ENCODE data around the gene AGPAT2.

Gene AGPAT2

GRCh38 chr9:136692185-136693134 lies 5.2 kb upstream of the AGPAT2 start:
- no peak for DNase-seq (ENCODE audit: low read depth)
- H3K4me3 ChIP-seq (ENCODE audit: low read depth, low read length) = no peak overlapping the region
- in situ Hi-C loops (cut with HindIII; ENCODE audit: low sequenced_read_pairs) = no loop called here
- no peak for TF ChIP-seq CTCF (IDR thresholded peaks at IDR 0.05; ENCODE audit: low read depth, low read length, missing control alignments)

GRCh38 chr9:136691316-136692184 lies 4.3 kb upstream of the AGPAT2 start:
- in situ Hi-C loops (cut with HindIII; ENCODE audit: low sequenced_read_pairs) = no loop called here
- no peak for TF ChIP-seq CTCF (IDR thresholded peaks at IDR 0.05; ENCODE audit: low read depth, low read length, missing control alignments)
- DNase-seq (ENCODE audit: low read depth) = no peak
- H3K4me3 ChIP-seq (ENCODE audit: low read depth, low read length) = no peak overlapping the region

GRCh38 chr9:136690806-136691261 lies 3.6 kb upstream of the AGPAT2 start:
- no peak overlapping the region for H3K4me3 ChIP-seq (ENCODE audit: low read depth, low read length)
- in situ Hi-C loops (cut with HindIII; ENCODE audit: low sequenced_read_pairs) = no loop called here
- DNase-seq (ENCODE audit: low read depth) = no peak
- no peak for TF ChIP-seq CTCF (IDR thresholded peaks at IDR 0.05; ENCODE audit: low read depth, low read length, missing control alignments)

DNA sequence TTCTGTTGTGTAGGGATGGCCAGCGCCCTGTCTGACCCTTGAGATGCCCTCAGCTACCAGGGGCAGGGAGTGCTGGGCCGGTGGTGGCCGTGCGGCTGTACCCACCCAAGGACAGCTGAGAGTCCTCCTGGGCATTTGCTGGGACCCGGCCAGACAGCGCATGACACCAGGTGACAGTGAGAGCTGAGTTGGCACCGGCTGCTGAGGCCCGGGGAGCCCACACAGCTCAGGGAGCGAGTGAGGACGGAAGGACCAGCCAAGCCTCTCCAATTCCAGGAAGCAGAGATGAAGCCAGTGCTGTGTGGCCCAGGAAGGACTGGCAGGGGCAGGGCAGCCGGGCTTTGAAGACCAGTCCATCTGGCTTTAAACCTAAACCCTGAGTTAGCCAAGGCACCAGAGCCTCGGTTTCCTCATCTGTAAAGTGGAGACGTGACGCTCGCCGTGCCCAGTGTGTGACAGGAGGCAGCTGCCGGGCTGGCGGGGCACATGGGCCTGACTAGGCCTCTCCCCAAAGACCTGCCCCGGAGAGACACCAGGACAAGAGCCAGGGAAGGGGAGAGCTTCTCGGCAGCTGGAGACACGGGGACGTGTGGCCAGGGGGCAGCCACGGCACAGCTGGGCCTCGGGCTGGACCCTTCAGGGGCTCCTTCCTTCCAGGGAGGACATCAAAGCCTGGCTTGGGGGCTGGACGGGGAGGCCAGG lies 3.0 kb upstream of the AGPAT2 start:
- DNase-seq (ENCODE audit: low read depth) = no peak
- H3K4me3 ChIP-seq (ENCODE audit: low read depth, low read length) = no peak overlapping the region
- in situ Hi-C loops (cut with HindIII; ENCODE audit: low sequenced_read_pairs) = no loop called here
- TF ChIP-seq CTCF (IDR thresholded peaks at IDR 0.05; ENCODE audit: low read depth, low read length, missing control alignments) = no peak

DNA sequence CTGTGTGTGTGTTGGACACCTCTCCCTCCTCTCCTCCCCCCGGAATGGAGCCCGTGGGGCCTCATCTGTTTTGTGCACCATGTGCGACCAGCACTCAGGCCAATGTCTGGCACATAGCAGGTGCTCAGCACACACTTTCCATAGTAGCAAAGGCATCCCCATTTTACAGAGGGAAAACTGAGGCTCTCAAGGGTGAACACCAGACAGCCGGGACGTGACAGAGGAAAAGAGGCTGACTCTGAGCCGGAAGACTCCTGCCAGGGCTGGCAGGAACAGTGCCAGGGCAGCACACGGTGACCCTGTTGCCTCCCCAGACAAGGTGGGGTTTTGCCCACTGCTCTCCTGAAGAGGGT lies 1.8 kb upstream of the AGPAT2 start:
- no peak overlapping the region for H3K4me3 ChIP-seq (ENCODE audit: low read depth, low read length)
- no peak for DNase-seq (ENCODE audit: low read depth)
- in situ Hi-C loops (cut with HindIII; ENCODE audit: low sequenced_read_pairs) = no loop called here
- TF ChIP-seq CTCF (IDR thresholded peaks at IDR 0.05; ENCODE audit: low read depth, low read length, missing control alignments) = no peak
